Epithelial cell of esophagus (primary cell): ENCODE data around the gene C1orf116.
"Not testable (repeated sequence)": the region's sequence is repeated elsewhere in the genome, so short reads cannot be mapped to it uniquely, and the experiment has no call there.

Experiments used
- DNase-seq: peaks from one replicate; pipeline ENCODE4 v3.0.0; 2010; ENCODE audit warnings: low read depth
- H3K4me3 ChIP-seq: 2 replicates; pipeline ENCODE4 v1.5.1; 2011; ENCODE audit warnings: mild to moderate bottlenecking, low read length, control low read depth
- TF ChIP-seq, protein P1 (sequence below): IDR thresholded peaks from 2 replicates; pipeline ENCODE4 v1.5.1; 2011; ENCODE audit warnings: low read depth, mild to moderate bottlenecking, low read length, control low read depth, inconsistent platforms; ENCODE audit not compliant: insufficient read depth; ENCODE audit errors: missing control alignments

C1orf116 gene

DNA sequence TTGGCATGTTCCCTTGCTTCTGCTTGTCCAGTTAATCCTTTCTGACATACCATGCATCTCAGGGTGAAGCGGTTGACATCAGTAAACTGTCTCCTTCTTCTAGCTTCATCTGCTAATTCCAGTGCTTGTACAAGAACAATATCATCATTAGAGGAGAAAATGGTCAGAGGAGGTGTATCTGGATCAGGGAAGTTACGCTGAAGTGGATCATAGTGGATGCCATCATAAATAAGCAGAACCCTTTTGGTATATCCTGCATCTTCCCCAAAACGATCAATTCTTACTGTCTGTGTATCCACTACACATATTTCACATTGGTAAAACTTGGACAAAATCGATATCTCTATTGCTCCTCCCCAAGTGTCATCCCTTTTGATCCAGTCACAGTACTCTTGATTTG, 16.5 kb upstream of the C1orf116 start:
- DNase-seq: no peak
- TF ChIP-seq, protein P1, sequence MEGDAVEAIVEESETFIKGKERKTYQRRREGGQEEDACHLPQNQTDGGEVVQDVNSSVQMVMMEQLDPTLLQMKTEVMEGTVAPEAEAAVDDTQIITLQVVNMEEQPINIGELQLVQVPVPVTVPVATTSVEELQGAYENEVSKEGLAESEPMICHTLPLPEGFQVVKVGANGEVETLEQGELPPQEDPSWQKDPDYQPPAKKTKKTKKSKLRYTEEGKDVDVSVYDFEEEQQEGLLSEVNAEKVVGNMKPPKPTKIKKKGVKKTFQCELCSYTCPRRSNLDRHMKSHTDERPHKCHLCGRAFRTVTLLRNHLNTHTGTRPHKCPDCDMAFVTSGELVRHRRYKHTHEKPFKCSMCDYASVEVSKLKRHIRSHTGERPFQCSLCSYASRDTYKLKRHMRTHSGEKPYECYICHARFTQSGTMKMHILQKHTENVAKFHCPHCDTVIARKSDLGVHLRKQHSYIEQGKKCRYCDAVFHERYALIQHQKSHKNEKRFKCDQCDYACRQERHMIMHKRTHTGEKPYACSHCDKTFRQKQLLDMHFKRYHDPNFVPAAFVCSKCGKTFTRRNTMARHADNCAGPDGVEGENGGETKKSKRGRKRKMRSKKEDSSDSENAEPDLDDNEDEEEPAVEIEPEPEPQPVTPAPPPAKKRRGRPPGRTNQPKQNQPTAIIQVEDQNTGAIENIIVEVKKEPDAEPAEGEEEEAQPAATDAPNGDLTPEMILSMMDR: no peak
- H3K4me3 ChIP-seq: no peak overlapping the region

DNA sequence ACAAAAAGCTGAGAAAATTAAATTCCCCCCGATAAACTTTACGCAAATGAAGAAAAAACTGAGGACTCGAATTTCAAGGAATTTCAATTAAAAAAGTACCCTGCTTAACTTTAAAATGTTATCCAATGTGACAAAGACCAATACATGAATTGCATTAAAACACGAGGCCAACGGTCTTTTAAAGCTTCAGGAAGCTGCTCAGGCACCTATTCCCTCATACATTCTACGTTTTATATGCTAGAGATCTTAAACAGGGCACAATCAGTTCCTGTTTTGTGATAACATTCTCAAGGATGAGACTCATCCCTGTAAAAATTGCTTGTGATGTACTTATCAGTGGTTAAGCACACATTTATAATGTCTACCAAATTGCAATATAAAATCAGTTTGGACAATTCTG, 15.5 kb upstream of the C1orf116 start:
- no peak overlapping the region for H3K4me3 ChIP-seq
- TF ChIP-seq, protein P1: no peak
- no peak for DNase-seq

DNA sequence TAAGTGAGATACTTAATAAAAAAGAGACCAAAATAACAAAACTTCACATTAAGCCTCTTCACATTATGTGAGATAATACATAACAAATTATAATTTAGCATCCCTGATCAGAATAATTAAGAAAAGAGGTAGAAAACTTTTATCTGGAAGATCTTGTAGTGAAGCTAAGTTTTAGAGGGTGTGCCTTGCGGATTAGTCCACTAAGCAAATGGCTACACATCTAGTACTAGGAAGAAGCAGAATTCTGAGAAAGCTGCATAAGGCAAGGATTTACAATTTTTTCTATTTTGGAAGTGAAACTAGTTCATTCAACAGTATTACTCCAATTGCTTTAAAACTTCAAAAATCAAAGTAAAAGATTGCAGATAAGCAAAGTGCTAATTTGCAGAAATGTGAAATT, 14.9 kb upstream of the C1orf116 start:
- TF ChIP-seq, protein P1: no peak
- no peak overlapping the region for H3K4me3 ChIP-seq

DNA sequence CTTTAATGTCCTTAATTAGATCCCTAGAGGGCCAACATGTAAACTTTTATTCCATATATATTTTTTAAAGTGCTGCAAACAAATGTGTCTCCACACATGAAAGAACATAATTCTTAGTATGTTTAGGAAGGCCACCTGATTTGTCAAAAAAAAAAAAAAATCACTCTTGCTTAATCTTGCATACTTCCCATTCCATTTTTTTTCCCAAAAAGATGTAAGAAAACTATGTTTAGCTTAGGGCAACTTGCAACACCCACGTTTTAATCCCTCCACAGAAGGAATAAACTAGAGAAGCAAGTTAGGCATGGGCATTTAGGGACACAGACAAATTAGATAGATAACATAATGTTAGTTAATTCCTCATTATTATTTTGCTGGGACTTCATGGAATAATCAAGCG, 12.9 kb upstream of the C1orf116 start:
- TF ChIP-seq, protein P1: no peak
- no peak for DNase-seq

More for the DNA sequence above, 14.9 kb upstream of the C1orf116 start:
- DNase-seq: no peak

DNA sequence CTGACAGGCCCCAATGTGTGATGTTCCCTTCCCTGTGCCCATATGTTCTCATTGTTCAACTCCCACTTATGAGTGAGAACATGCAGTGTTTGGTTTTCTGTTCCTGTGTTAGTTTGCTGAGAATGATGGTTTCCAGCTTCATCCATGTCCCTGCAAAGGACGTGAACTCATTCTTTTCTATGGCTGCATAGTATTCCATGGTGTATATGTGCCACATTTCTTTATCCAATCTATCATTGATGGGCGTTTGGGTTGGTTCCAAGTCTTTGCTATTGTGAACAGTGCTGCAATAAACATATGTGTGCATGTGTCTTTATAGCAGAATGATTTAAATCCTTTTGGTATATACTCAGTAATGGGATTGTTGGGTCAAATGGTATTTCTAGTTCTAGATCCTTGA, 8.8 kb upstream of the C1orf116 start:
- DNase-seq, H3K4me3 ChIP-seq: not testable (repeated sequence)

More for the DNA sequence above, 12.9 kb upstream of the C1orf116 start:
- no peak overlapping the region for H3K4me3 ChIP-seq

DNA sequence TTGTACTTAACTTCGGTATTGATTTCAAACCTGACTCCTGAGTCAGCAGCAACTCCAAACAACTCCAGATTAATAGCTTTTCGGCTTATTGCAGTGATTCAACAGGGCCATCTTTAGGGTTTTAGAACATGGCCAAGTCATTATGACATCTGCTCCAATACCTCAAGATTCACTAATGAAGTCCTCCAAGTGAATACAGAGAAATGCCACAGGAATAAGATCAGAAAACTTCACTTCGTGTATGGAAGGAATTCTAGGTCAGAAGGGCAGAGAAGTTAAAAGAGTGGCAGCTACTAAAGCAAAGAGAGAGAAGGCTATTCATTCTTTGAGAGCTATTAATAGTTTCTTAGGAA, 7.6 kb upstream of the C1orf116 start:
- DNase-seq: no peak
- no peak overlapping the region for H3K4me3 ChIP-seq
- TF ChIP-seq, protein P1: no peak

DNA sequence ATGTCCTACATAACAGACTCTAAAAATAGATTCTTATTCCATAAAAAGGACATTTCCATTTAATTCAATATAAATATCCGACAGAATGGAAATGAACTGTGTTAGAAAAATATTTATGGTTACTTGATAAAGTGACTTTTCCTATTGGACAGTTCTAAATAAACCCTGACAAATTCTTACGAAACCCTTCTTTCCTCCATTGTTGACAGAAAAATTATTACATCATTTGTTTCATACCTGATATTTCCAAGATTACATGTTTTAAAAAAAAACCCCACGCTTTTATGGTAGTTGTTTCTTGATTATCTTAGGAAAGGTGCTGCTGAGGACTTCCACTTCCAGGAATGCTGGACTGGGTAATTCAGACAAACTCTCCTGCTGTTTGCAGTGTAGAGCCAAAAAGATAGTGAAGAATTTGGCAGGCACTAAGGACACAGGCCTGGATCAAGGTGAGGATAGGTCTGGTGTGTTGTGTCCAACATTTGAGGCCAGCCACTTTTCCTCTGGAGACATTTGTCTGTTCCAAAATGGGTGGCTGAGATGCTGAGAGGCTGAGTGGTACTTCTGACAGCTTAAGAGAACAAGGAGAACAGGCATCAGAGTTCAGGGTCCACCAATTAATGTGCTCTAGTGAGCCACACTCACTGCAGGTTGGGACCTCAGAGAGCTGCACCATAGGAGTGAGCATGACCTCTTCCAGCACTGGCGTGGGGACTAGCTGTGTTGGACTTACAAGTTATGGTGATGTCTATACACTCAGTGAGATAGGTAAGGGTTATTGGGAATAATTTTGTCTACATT, 7.0 kb upstream of the C1orf116 start:
- no peak overlapping the region for H3K4me3 ChIP-seq
- TF ChIP-seq, protein P1: no peak
- DNase-seq: no peak
